IMR-90 (cell line): ENCODE measurements around the gene DPYD. TPM values are rescaled to one million over a fixed set of nuclear protein-coding genes. Genes with fewer than 3 reads are reported as not detected.

ENCODE experiments used
- ATAC-seq: fragments of 200-7000 bp; cut with Tn5 transposase; 2 replicates; pipeline ENCODE4 v1.9.1; 2020; ENCODE audit warnings: low read depth, mild to moderate bottlenecking, moderate library complexity
- BruUV-seq: library from RNA; stranded (reverse); fragments of 400-500 nt; replicated peaks from 2 replicates; lab custom pipeline; 2021; lab: Mats Ljungman, UMichigan
- CTCF ChIA-PET: fragments of 300-600 bp; formaldehyde crosslinking; extraction: SDS; loops from one replicate; lab custom pipeline; 2021; ENCODE audit warnings: antibody characterized with exemption; lab: Yijun Ruan, JAX
- POLR2A ChIA-PET: fragments of 300-600 bp; sonication (Branson Sonifier 250); formaldehyde crosslinking; loops from one replicate; lab custom pipeline; 2022; ENCODE audit warnings: antibody characterized with exemption; ENCODE audit not compliant: unreplicated experiment; lab: Charles Lee
- DNase-seq: peaks from one replicate; pipeline ENCODE4 v3.0.0; 2013
- H2AFZ ChIP-seq: replicated peaks from 2 replicates; pipeline ENCODE3; 2013; ENCODE audit warnings: low read length, mild to moderate bottlenecking; ENCODE audit not compliant: poor library complexity
- H2AK5ac ChIP-seq: 2 replicates; pipeline ENCODE4 v1.6.1; 2013; ENCODE audit warnings: low read depth, low read length, inconsistent platforms
- H2AK9ac ChIP-seq: replicated peaks from 2 replicates; pipeline ENCODE3; 2013; ENCODE audit warnings: mild to moderate bottlenecking, low read depth, low read length, moderate library complexity; ENCODE audit not compliant: poor library complexity
- H2BK120ac ChIP-seq: 2 replicates; pipeline ENCODE4 v1.6.1; 2013; ENCODE audit warnings: low read depth, low read length, inconsistent platforms
- H2BK15ac ChIP-seq: 3 replicates; pipeline ENCODE4 v1.6.1; 2013; ENCODE audit warnings: low read depth, low read length, inconsistent platforms
- H2BK20ac ChIP-seq: 2 replicates; pipeline ENCODE4 v1.6.1; 2013; ENCODE audit warnings: low read depth, mild to moderate bottlenecking, inconsistent platforms, low read length, moderate library complexity
- H2BK5ac ChIP-seq: 2 replicates; pipeline ENCODE4 v1.6.1; 2013; ENCODE audit warnings: mild to moderate bottlenecking, low read depth, low read length, inconsistent platforms; ENCODE audit not compliant: poor library complexity, severe bottlenecking
- H3K14ac ChIP-seq: replicated peaks from 2 replicates; pipeline ENCODE4 v1.6.1; 2013; ENCODE audit warnings: low read depth, low read length, inconsistent platforms
- H3K18ac ChIP-seq: 2 replicates; pipeline ENCODE4 v1.6.1; 2013; ENCODE audit warnings: low read depth, low read length, control low read depth
- H3K23ac ChIP-seq: 2 replicates; pipeline ENCODE4 v1.6.1; 2013; ENCODE audit warnings: low read depth, low read length, inconsistent platforms
- H3K27ac ChIP-seq: 2 replicates; pipeline ENCODE4 v1.5.1; 2013; ENCODE audit warnings: mild to moderate bottlenecking, control low read depth, low read length; ENCODE audit not compliant: insufficient read depth
- H3K27me3 ChIP-seq: 2 replicates; pipeline ENCODE4 v1.6.1; 2013; ENCODE audit warnings: low read length; ENCODE audit not compliant: control insufficient read depth, insufficient read depth
- H3K36me3 ChIP-seq: 2 replicates; pipeline ENCODE4 v1.6.1; 2013; ENCODE audit warnings: low read length, mixed read lengths; ENCODE audit not compliant: control insufficient read depth, insufficient read depth
- H3K4ac ChIP-seq: 2 replicates; pipeline ENCODE4 v1.6.1; 2013; ENCODE audit warnings: low read depth, low read length, inconsistent platforms
- H3K4me1 ChIP-seq: 2 replicates; pipeline ENCODE4 v1.6.1; 2013; ENCODE audit warnings: low read length, mixed read lengths; ENCODE audit not compliant: control insufficient read depth, insufficient read depth
- H3K4me2 ChIP-seq: 2 replicates; pipeline ENCODE4 v1.6.1; 2013; ENCODE audit warnings: low read depth, mild to moderate bottlenecking, control low read depth, low read length, moderate library complexity
- H3K4me3 ChIP-seq: 2 replicates; pipeline ENCODE4 v1.5.1; 2013; ENCODE audit warnings: low read depth, mild to moderate bottlenecking, control low read depth, low read length, moderate library complexity; ENCODE audit not compliant: insufficient read depth
- H3K56ac ChIP-seq: 2 replicates; pipeline ENCODE4 v1.6.1; 2013; ENCODE audit warnings: low read length, inconsistent platforms; ENCODE audit not compliant: insufficient read depth; ENCODE audit errors: extremely low read depth
- H3K79me1 ChIP-seq, 2 experiments: 2 replicates each; pipeline ENCODE4 v1.6.1; 2013; ENCODE audit warnings: low read length in 2 of 2, inconsistent platforms in 1 of 2, low read depth in 1 of 2
- H3K9ac ChIP-seq: 2 replicates; pipeline ENCODE4 v1.6.1; 2013; ENCODE audit warnings: low read depth, low read length, control low read depth
- H3K9me1 ChIP-seq: 2 replicates; pipeline ENCODE4 v1.6.1; 2013; ENCODE audit warnings: low read length, inconsistent platforms; ENCODE audit not compliant: insufficient read depth
- H3K9me3 ChIP-seq: 2 replicates; pipeline ENCODE4 v1.6.1; 2013; ENCODE audit warnings: low read length; ENCODE audit not compliant: control insufficient read depth, insufficient read depth
- H4K20me1 ChIP-seq: 2 replicates; pipeline ENCODE4 v1.6.1; 2013; ENCODE audit warnings: low read length, inconsistent platforms; ENCODE audit not compliant: insufficient read depth
- H4K5ac ChIP-seq: 2 replicates; pipeline ENCODE4 v1.6.1; 2013; ENCODE audit warnings: mild to moderate bottlenecking, low read depth, low read length, control low read depth
- H4K8ac ChIP-seq, 2 experiments: 2 replicates each; pipeline ENCODE4 v1.6.1; 2013; ENCODE audit warnings: low read depth in 2 of 2, low read length in 2 of 2, control low read depth in 1 of 2, inconsistent platforms in 1 of 2
- H4K91ac ChIP-seq: 2 replicates; pipeline ENCODE4 v1.6.1; 2013; ENCODE audit warnings: low read depth, low read length, inconsistent platforms; ENCODE audit not compliant: insufficient read depth
- BHLHE40 ChIP-seq: fragments of 150-350 bp; IDR thresholded peaks from 2 replicates; pipeline ENCODE4 v1.6.1; 2016; ENCODE audit warnings: mild to moderate bottlenecking, low read depth, low read length
- CEBPB ChIP-seq: IDR thresholded peaks from 2 replicates; pipeline ENCODE4 v1.6.1; 2012; ENCODE audit warnings: low read depth, low read length, improper control_type of control experiment
- CHD1 ChIP-seq: IDR thresholded peaks from 2 replicates; pipeline ENCODE4 v1.6.1; 2012; ENCODE audit warnings: low read depth, low read length, improper control_type of control experiment
- FOS ChIP-seq: fragments of 150-350 bp; IDR thresholded peaks from 2 replicates; pipeline ENCODE4 v1.6.1; 2016; ENCODE audit warnings: low read depth, low read length
- MAFK ChIP-seq: IDR thresholded peaks from 2 replicates; pipeline ENCODE4 v1.6.1; 2012; ENCODE audit warnings: low read depth, low read length, improper control_type of control experiment
- NFE2L2 ChIP-seq: fragments of 150-350 bp; IDR thresholded peaks from 2 replicates; pipeline ENCODE4 v1.6.1; 2016; ENCODE audit warnings: low read depth, mild to moderate bottlenecking, low read length
- POLR2A ChIP-seq: IDR thresholded peaks from 2 replicates; pipeline ENCODE4 v1.6.1; 2012; ENCODE audit warnings: mild to moderate bottlenecking, low read depth, low read length
- RAD21 ChIP-seq: IDR thresholded peaks from 2 replicates; pipeline ENCODE4 v1.6.1; 2012; ENCODE audit warnings: low read length, improper control_type of control experiment
- RCOR1 ChIP-seq: IDR thresholded peaks from 2 replicates; pipeline ENCODE4 v1.6.1; 2012; ENCODE audit warnings: mild to moderate bottlenecking, low read length, improper control_type of control experiment; ENCODE audit not compliant: insufficient replicate concordance
- RFX5 ChIP-seq: IDR thresholded peaks from 2 replicates; pipeline ENCODE4 v1.8.0; 2012; ENCODE audit warnings: low read depth, mild to moderate bottlenecking, low read length, moderate library complexity
- SMC3 ChIP-seq: fragments of 150-350 bp; IDR thresholded peaks from 2 replicates; pipeline ENCODE4 v1.6.1; 2016; ENCODE audit warnings: low read depth, mild to moderate bottlenecking, antibody characterized with exemption, low read length, moderate library complexity
- dilution Hi-C: fragments of 300-500 bp; cut with HindIII; formaldehyde crosslinking; loops from one replicate; pipeline ENCODE4 v1.14.3; 2018; ENCODE audit warnings: low sequenced_read_pairs; ENCODE audit not compliant: unreplicated experiment
- in situ Hi-C: fragments of 300-500 bp; cut with MboI; formaldehyde crosslinking; loops from 3 replicates; pipeline ENCODE4 v1.14.3; 2019; ENCODE audit warnings: low sequenced_read_pairs, inconsistent platforms, mixed read lengths
- intact Hi-C: fragments of 100-400 bp; cut with micrococcal nuclease; formaldehyde crosslinking; loops from 2 replicates; pipeline ENCODE4 v1.10.0; 2022
- polyA plus RNA-seq, 3 experiments: library from polyadenylated mRNA; depleted of rRNA; stranded (reverse); fragments of >200 nt; gene quantifications; 2 replicates each; pipeline ENCODE4 v1.2.3, GENCODE V29; 2012; ENCODE audit warnings: low replicate concordance in 1 of 3
- total RNA-seq: library from RNA; depleted of rRNA; stranded (reverse); fragments of >200 nt; gene quantifications from 2 replicates; pipeline ENCODE4 v1.2.3, GENCODE V29; 2012
- TF ChIP-seq, protein P1 (sequence below): conservative IDR thresholded peaks from 2 replicates; pipeline ENCODE4 v1.5.1; 2012; ENCODE audit warnings: mild to moderate bottlenecking, low read depth, low read length, improper control_type of control experiment

Gene DPYD
- total and polyA plus RNA-seq, 2 of the 4 experiments (the other 2 are of a cell fraction), result 9.3 to 47.3 TPM

DNA sequence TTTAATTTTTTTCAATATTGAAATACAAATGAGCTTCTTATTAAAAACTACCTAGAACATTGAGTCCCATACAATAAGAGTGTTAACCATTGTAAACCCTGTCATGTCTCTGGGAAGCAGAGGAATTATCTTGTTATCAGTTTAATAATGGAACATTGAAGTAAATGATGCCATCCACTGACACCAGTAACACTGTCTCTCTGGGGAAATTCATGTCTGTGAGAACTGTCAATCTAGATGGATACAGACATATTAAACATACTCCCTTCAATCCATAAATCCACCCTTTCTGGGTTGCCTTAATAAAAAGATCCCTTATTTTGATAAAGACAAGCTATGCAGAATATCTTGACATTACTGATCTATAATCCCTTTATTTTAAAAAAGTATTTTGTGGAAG, 503.2 kb downstream of the DPYD start:
- ATAC-seq, result no peak

More for the DNA sequence above, 503.2 kb downstream of the DPYD start:
- Histone ChIP-seq H3K9me3 (no peaks in the 10 kb centered on the region), H3K23ac (no peak overlapping the region), H3K18ac (no peak overlapping the region), H3K4me3 (no peak overlapping the region), H3K27ac (no peak overlapping the region), H2AK9ac (no peak overlapping the region), H2BK20ac (no peak overlapping the region), H3K27me3 (no peaks in the 10 kb centered on the region), H3K4me1 (no peaks in the 10 kb centered on the region), H3K4me2 (no peak overlapping the region), H2BK120ac (no peak overlapping the region), H4K8ac (no peak overlapping the region), H3K79me1 (no peaks in the 10 kb centered on the region), H3K9ac (no peak overlapping the region), H2AK5ac (no peak overlapping the region), H4K20me1 (no peaks in the 10 kb centered on the region), H3K56ac (no peak overlapping the region), H3K9me1 (no peaks in the 10 kb centered on the region), H3K4ac (no peak overlapping the region), H3K14ac (no peak overlapping the region), H2BK15ac (no peak overlapping the region), H4K5ac (no peak overlapping the region), H2AFZ (no peak overlapping the region), H4K91ac (no peak overlapping the region), H3K36me3 (no peaks in the 10 kb centered on the region), H2BK5ac (no peak overlapping the region)
- dilution Hi-C loops (no loop called here), intact Hi-C loops (no loop called here), in situ Hi-C loops (no loop called here)
- DNase-seq, result no peak
- ChIA-PET CTCF (no interaction called here), POLR2A (no interaction called here)
- TF ChIP-seq NFE2L2, result no peak
- no peak for TF ChIP-seq RFX5
- no peak for TF ChIP-seq CEBPB
- TF ChIP-seq MAFK, result no peak
- no peak for TF ChIP-seq SMC3
- no peak for TF ChIP-seq CHD1
- TF ChIP-seq POLR2A, result no peak
- no peak for TF ChIP-seq RAD21
- TF ChIP-seq RCOR1, result no peak
- TF ChIP-seq BHLHE40, result no peak
- TF ChIP-seq, protein P1, sequence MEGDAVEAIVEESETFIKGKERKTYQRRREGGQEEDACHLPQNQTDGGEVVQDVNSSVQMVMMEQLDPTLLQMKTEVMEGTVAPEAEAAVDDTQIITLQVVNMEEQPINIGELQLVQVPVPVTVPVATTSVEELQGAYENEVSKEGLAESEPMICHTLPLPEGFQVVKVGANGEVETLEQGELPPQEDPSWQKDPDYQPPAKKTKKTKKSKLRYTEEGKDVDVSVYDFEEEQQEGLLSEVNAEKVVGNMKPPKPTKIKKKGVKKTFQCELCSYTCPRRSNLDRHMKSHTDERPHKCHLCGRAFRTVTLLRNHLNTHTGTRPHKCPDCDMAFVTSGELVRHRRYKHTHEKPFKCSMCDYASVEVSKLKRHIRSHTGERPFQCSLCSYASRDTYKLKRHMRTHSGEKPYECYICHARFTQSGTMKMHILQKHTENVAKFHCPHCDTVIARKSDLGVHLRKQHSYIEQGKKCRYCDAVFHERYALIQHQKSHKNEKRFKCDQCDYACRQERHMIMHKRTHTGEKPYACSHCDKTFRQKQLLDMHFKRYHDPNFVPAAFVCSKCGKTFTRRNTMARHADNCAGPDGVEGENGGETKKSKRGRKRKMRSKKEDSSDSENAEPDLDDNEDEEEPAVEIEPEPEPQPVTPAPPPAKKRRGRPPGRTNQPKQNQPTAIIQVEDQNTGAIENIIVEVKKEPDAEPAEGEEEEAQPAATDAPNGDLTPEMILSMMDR, result no peak
- TF ChIP-seq FOS, result no peak
- no TSS peak for BruUV-seq
